ENCODE results near the gene GCG.

GRCh38 chr2:162148956-162149355, 3.1 kb downstream of the GCG start:
- no peak for TF ChIP-seq CTCF (IDR thresholded peaks at IDR 0.05; ENCODE audit: poor library complexity, severe bottlenecking)
- no peak for TF ChIP-seq TAF1 (IDR thresholded peaks at IDR 0.05; ENCODE audit: low read depth)
- TF ChIP-seq SMC3 (conservative IDR thresholded peaks at IDR 0.05; ENCODE audit: poor library complexity) = no peak
- no peak for TF ChIP-seq POLR2AphosphoS5 (IDR thresholded peaks at IDR 0.05)
- TF ChIP-seq RAD21 (conservative IDR thresholded peaks at IDR 0.05) = no peak
- no peak for TF ChIP-seq REST (IDR thresholded peaks at IDR 0.05; ENCODE audit: borderline replicate concordance)
- no peak for TF ChIP-seq EZH2 (IDR thresholded peaks at IDR 0.05; ENCODE audit: borderline replicate concordance, insufficient read depth, low read length, poor library complexity, severe bottlenecking)
- TF ChIP-seq EP300 (conservative IDR thresholded peaks at IDR 0.05; ENCODE audit: poor library complexity, severe bottlenecking) = no peak

Data from neural cell (in vitro differentiated cells).